Measurements from ENCODE around the gene CFD. TPM values are rescaled to one million over a fixed set of nuclear protein-coding genes. Genes with fewer than 3 reads are reported as not detected.

The CFD gene
- total and polyA plus RNA-seq, 10 of the 15 experiments (the other 5 are each of a cell fraction or from before 2014, with no cell fraction given): 0.05 to 1.1 (median 0.38) TPM; not detected in 4

GRCh38 chr19:898663-899062 lies 39.2 kb downstream of the CFD start:
- BruUV-seq (replicated peaks): no TSS peak
- intact Hi-C loops (cut with micrococcal nuclease; ENCODE audit: unreplicated experiment) (no loop called here), in situ Hi-C loops (cut with MboI) (no loop called here)
- no peaks in the 10 kb centered on the region for H3K27me3 ChIP-seq (replicated peaks in 1 of 2; ENCODE audit: control insufficient read depth in 2 of 2, insufficient read depth in 2 of 2, low read length in 1 of 2)
- ChIA-PET RAD21 (ENCODE audit: unreplicated experiment) (no interaction called here), CTCF (interaction anchor here (0.8 to 0.9 kb wide), 2 partner anchors 32 to 35 kb away, joined by 3 read pairs; no protein-coding TSS in a partner anchor), POLR2A (interaction anchor here (0.6 kb wide), 1 partner anchor 27 kb away, joined by 4 read pairs; no protein-coding TSS in a partner anchor), SMC1A (ENCODE audit: uncharacterized antibody, unreplicated experiment) (no interaction called here)
- no peak overlapping the region for H3K4me2 ChIP-seq (ENCODE audit: control insufficient read depth, insufficient read depth)
- no peak overlapping the region for H3K27ac ChIP-seq (ENCODE audit: control insufficient read depth, insufficient read depth)
- no peak overlapping the region for H3K9ac ChIP-seq (ENCODE audit: control insufficient read depth, insufficient read depth, low read length)
- 41% methylated on average over 20 of the region's 20 CpGs for WGBS (ENCODE audit: insufficient coverage, insufficient replicate concordance, low lambda C conversion rate, missing lambda C conversion rate)
- H3K4me1 ChIP-seq (ENCODE audit: control insufficient read depth, insufficient read depth, low read length): no peaks in the 10 kb centered on the region
- TF ChIP-seq POLR2A (IDR thresholded peaks at IDR 0.05; ENCODE audit: low read depth, low read length) (0 out of 2 replicates have a peak, but pooled peaks have one; percentile 27), BMI1 (IDR thresholded peaks at IDR 0.05; ENCODE audit: borderline replicate concordance) (peak; percentile 95), SMAD5 (IDR thresholded peaks at IDR 0.05; ENCODE audit: low read depth) (no peak), CREM (IDR thresholded peaks at IDR 0.05; ENCODE audit: low read depth) (no peak), CEBPB (IDR thresholded peaks at IDR 0.05; ENCODE audit: borderline replicate concordance in 1 of 2, low read depth in 2 of 2, low read length in 2 of 2) (no peak), IKZF1 (conservative IDR thresholded peaks at IDR 0.05) (no peak), TCF12 (IDR thresholded peaks at IDR 0.05; ENCODE audit: low read depth, low read length) (0 out of 2 replicates have a peak, but pooled peaks have one; percentile 30), KAT2A (conservative IDR thresholded peaks at IDR 0.05; ENCODE audit: control insufficient read depth, low read depth, low read length) (no peak), ATF2 (IDR thresholded peaks at IDR 0.05; ENCODE audit: low read length) (no peak), FOS (IDR thresholded peaks at IDR 0.05; ENCODE audit: borderline replicate concordance, extremely low read depth, insufficient read length) (no peak), STAT3 (IDR thresholded peaks at IDR 0.05; ENCODE audit: low read depth, low read length) (no peak), MXI1 (IDR thresholded peaks at IDR 0.05; ENCODE audit: low read depth, low read length) (peak; percentile 50; the same call in 1 of the 2 replicates), SMAD1 (IDR thresholded peaks at IDR 0.05; ENCODE audit: low read depth, partially characterized antibody) (no peak), CTCF (IDR thresholded peaks at IDR 0.05 in 2 of 3, conservative IDR thresholded peaks at IDR 0.05 in 1 of 3; ENCODE audit: control insufficient read depth in 2 of 3, extremely low read depth in 1 of 3, insufficient read depth in 1 of 3, low read depth in 3 of 3, low read length in 3 of 3) (no peak), MTA2 (IDR thresholded peaks at IDR 0.05; ENCODE audit: low read depth) (no peak), TAF1 (IDR thresholded peaks at IDR 0.05; ENCODE audit: borderline replicate concordance, low read depth, low read length) (no peak), KDM1A (IDR thresholded peaks at IDR 0.05; ENCODE audit: borderline replicate concordance) (no peak), RFX5 (IDR thresholded peaks at IDR 0.05; ENCODE audit: low read depth, low read length) (peak; percentile 73), ATF3 (IDR thresholded peaks at IDR 0.05; ENCODE audit: borderline replicate concordance, extremely low read depth, low read depth, low read length) (no peak), HDGF (IDR thresholded peaks at IDR 0.05) (no peak), NKRF (conservative IDR thresholded peaks at IDR 0.05) (no peak), IKZF2 (IDR thresholded peaks at IDR 0.05) (no peak)
- ATAC-seq: peak; percentile 67
- no peak overlapping the region for H2AFZ ChIP-seq (ENCODE audit: control insufficient read depth, low read depth, low read length)
- H4K20me1 ChIP-seq (ENCODE audit: control insufficient read depth, insufficient read depth): no peaks in the 10 kb centered on the region
- no peaks in the 10 kb centered on the region for H3K9me3 ChIP-seq (replicated peaks; ENCODE audit: control insufficient read depth, insufficient read depth, low read length)
- no peaks in the 10 kb centered on the region for H3K79me2 ChIP-seq (ENCODE audit: control insufficient read depth, insufficient read depth, low read length)
- no peak for DNase-seq (ENCODE audit: low read depth, low spot score)
- H3K4me3 ChIP-seq: no peak overlapping the region
- no peak for FAIRE-seq
- peaks cover 0 to 6% of the 10 kb centered on the region in 2 experiments; a peak in 2 of 4 replicates for H3K36me3 ChIP-seq (ENCODE audit: control insufficient read depth in 2 of 2, insufficient read depth in 2 of 2, low read length in 1 of 2)
